IMR-90 (cell line): ENCODE data around the gene TARDBP. TPM values are rescaled to one million over a fixed set of nuclear protein-coding genes. Genes with fewer than 3 reads are reported as not detected.
A peak's percentile ranks its signal among the peaks of the same experiment; 100 is the strongest.

Source experiments
- ATAC-seq: fragments of 200-7000 bp; cut with Tn5 transposase; 2 replicates; pipeline ENCODE4 v1.9.1; 2020; ENCODE audit warnings: low read depth, mild to moderate bottlenecking, moderate library complexity
- BruUV-seq: library from RNA; stranded (reverse); fragments of 400-500 nt; replicated peaks from 2 replicates; lab custom pipeline; 2021; lab: Mats Ljungman, UMichigan
- CTCF ChIA-PET: fragments of 300-600 bp; formaldehyde crosslinking; extraction: SDS; loops from one replicate; lab custom pipeline; 2021; ENCODE audit warnings: antibody characterized with exemption; lab: Yijun Ruan, JAX
- POLR2A ChIA-PET: fragments of 300-600 bp; sonication (Branson Sonifier 250); formaldehyde crosslinking; loops from one replicate; lab custom pipeline; 2022; ENCODE audit warnings: antibody characterized with exemption; ENCODE audit not compliant: unreplicated experiment; lab: Charles Lee
- DNase-seq: peaks from one replicate; pipeline ENCODE4 v3.0.0; 2013
- H2AFZ ChIP-seq: replicated peaks from 2 replicates; pipeline ENCODE3; 2013; ENCODE audit warnings: low read length, mild to moderate bottlenecking; ENCODE audit not compliant: poor library complexity
- H2AK5ac ChIP-seq: 2 replicates; pipeline ENCODE4 v1.6.1; 2013; ENCODE audit warnings: low read depth, low read length, inconsistent platforms
- H2AK9ac ChIP-seq: replicated peaks from 2 replicates; pipeline ENCODE3; 2013; ENCODE audit warnings: mild to moderate bottlenecking, low read depth, low read length, moderate library complexity; ENCODE audit not compliant: poor library complexity
- H2BK120ac ChIP-seq: 2 replicates; pipeline ENCODE4 v1.6.1; 2013; ENCODE audit warnings: low read depth, low read length, inconsistent platforms
- H2BK15ac ChIP-seq: 3 replicates; pipeline ENCODE4 v1.6.1; 2013; ENCODE audit warnings: low read depth, low read length, inconsistent platforms
- H2BK20ac ChIP-seq: 2 replicates; pipeline ENCODE4 v1.6.1; 2013; ENCODE audit warnings: low read depth, mild to moderate bottlenecking, inconsistent platforms, low read length, moderate library complexity
- H2BK5ac ChIP-seq: 2 replicates; pipeline ENCODE4 v1.6.1; 2013; ENCODE audit warnings: mild to moderate bottlenecking, low read depth, low read length, inconsistent platforms; ENCODE audit not compliant: poor library complexity, severe bottlenecking
- H3K14ac ChIP-seq: replicated peaks from 2 replicates; pipeline ENCODE4 v1.6.1; 2013; ENCODE audit warnings: low read depth, low read length, inconsistent platforms
- H3K18ac ChIP-seq: 2 replicates; pipeline ENCODE4 v1.6.1; 2013; ENCODE audit warnings: low read depth, low read length, control low read depth
- H3K23ac ChIP-seq: 2 replicates; pipeline ENCODE4 v1.6.1; 2013; ENCODE audit warnings: low read depth, low read length, inconsistent platforms
- H3K27ac ChIP-seq: 2 replicates; pipeline ENCODE4 v1.5.1; 2013; ENCODE audit warnings: mild to moderate bottlenecking, control low read depth, low read length; ENCODE audit not compliant: insufficient read depth
- H3K27me3 ChIP-seq: 2 replicates; pipeline ENCODE4 v1.6.1; 2013; ENCODE audit warnings: low read length; ENCODE audit not compliant: control insufficient read depth, insufficient read depth
- H3K36me3 ChIP-seq: 2 replicates; pipeline ENCODE4 v1.6.1; 2013; ENCODE audit warnings: low read length, mixed read lengths; ENCODE audit not compliant: control insufficient read depth, insufficient read depth
- H3K4ac ChIP-seq: 2 replicates; pipeline ENCODE4 v1.6.1; 2013; ENCODE audit warnings: low read depth, low read length, inconsistent platforms
- H3K4me1 ChIP-seq: 2 replicates; pipeline ENCODE4 v1.6.1; 2013; ENCODE audit warnings: low read length, mixed read lengths; ENCODE audit not compliant: control insufficient read depth, insufficient read depth
- H3K4me2 ChIP-seq: 2 replicates; pipeline ENCODE4 v1.6.1; 2013; ENCODE audit warnings: low read depth, mild to moderate bottlenecking, control low read depth, low read length, moderate library complexity
- H3K4me3 ChIP-seq: 2 replicates; pipeline ENCODE4 v1.5.1; 2013; ENCODE audit warnings: low read depth, mild to moderate bottlenecking, control low read depth, low read length, moderate library complexity; ENCODE audit not compliant: insufficient read depth
- H3K56ac ChIP-seq: 2 replicates; pipeline ENCODE4 v1.6.1; 2013; ENCODE audit warnings: low read length, inconsistent platforms; ENCODE audit not compliant: insufficient read depth; ENCODE audit errors: extremely low read depth
- H3K79me1 ChIP-seq, 2 experiments: 2 replicates each; pipeline ENCODE4 v1.6.1; 2013; ENCODE audit warnings: low read length in 2 of 2, inconsistent platforms in 1 of 2, low read depth in 1 of 2
- H3K9ac ChIP-seq: 2 replicates; pipeline ENCODE4 v1.6.1; 2013; ENCODE audit warnings: low read depth, low read length, control low read depth
- H3K9me1 ChIP-seq: 2 replicates; pipeline ENCODE4 v1.6.1; 2013; ENCODE audit warnings: low read length, inconsistent platforms; ENCODE audit not compliant: insufficient read depth
- H3K9me3 ChIP-seq: 2 replicates; pipeline ENCODE4 v1.6.1; 2013; ENCODE audit warnings: low read length; ENCODE audit not compliant: control insufficient read depth, insufficient read depth
- H4K20me1 ChIP-seq: 2 replicates; pipeline ENCODE4 v1.6.1; 2013; ENCODE audit warnings: low read length, inconsistent platforms; ENCODE audit not compliant: insufficient read depth
- H4K5ac ChIP-seq: 2 replicates; pipeline ENCODE4 v1.6.1; 2013; ENCODE audit warnings: mild to moderate bottlenecking, low read depth, low read length, control low read depth
- H4K8ac ChIP-seq, 2 experiments: 2 replicates each; pipeline ENCODE4 v1.6.1; 2013; ENCODE audit warnings: low read depth in 2 of 2, low read length in 2 of 2, control low read depth in 1 of 2, inconsistent platforms in 1 of 2
- H4K91ac ChIP-seq: 2 replicates; pipeline ENCODE4 v1.6.1; 2013; ENCODE audit warnings: low read depth, low read length, inconsistent platforms; ENCODE audit not compliant: insufficient read depth
- CEBPB ChIP-seq: IDR thresholded peaks from 2 replicates; pipeline ENCODE4 v1.6.1; 2012; ENCODE audit warnings: low read depth, low read length, improper control_type of control experiment
- CHD1 ChIP-seq: IDR thresholded peaks from 2 replicates; pipeline ENCODE4 v1.6.1; 2012; ENCODE audit warnings: low read depth, low read length, improper control_type of control experiment
- FOS ChIP-seq: fragments of 150-350 bp; IDR thresholded peaks from 2 replicates; pipeline ENCODE4 v1.6.1; 2016; ENCODE audit warnings: low read depth, low read length
- MAFK ChIP-seq: IDR thresholded peaks from 2 replicates; pipeline ENCODE4 v1.6.1; 2012; ENCODE audit warnings: low read depth, low read length, improper control_type of control experiment
- MAZ ChIP-seq: IDR thresholded peaks from 2 replicates; pipeline ENCODE4 v1.6.1; 2012; ENCODE audit warnings: low read depth, mild to moderate bottlenecking, low read length, improper control_type of control experiment, moderate library complexity, borderline replicate concordance
- MXI1 ChIP-seq: IDR thresholded peaks from 2 replicates; pipeline ENCODE4 v1.6.1; 2012; ENCODE audit warnings: low read depth, mild to moderate bottlenecking, low read length, moderate library complexity, borderline replicate concordance
- NFE2L2 ChIP-seq: fragments of 150-350 bp; IDR thresholded peaks from 2 replicates; pipeline ENCODE4 v1.6.1; 2016; ENCODE audit warnings: low read depth, mild to moderate bottlenecking, low read length
- RFX5 ChIP-seq: IDR thresholded peaks from 2 replicates; pipeline ENCODE4 v1.8.0; 2012; ENCODE audit warnings: low read depth, mild to moderate bottlenecking, low read length, moderate library complexity
- SMC3 ChIP-seq: fragments of 150-350 bp; IDR thresholded peaks from 2 replicates; pipeline ENCODE4 v1.6.1; 2016; ENCODE audit warnings: low read depth, mild to moderate bottlenecking, antibody characterized with exemption, low read length, moderate library complexity
- WGBS, 2 experiments: methylation state at CpG; one replicate each; pipeline versions ENCODE4 v1.1.5 to v1.1.7; 2013; ENCODE audit warnings: missing lambda C conversion rate in 2 of 2; ENCODE audit not compliant: insufficient read length in 1 of 2; ENCODE audit errors: extremely low coverage in 2 of 2; 5-methylcytosine and 5-hydroxymethylcytosine counted together
- dilution Hi-C: fragments of 300-500 bp; cut with HindIII; formaldehyde crosslinking; loops from one replicate; pipeline ENCODE4 v1.14.3; 2018; ENCODE audit warnings: low sequenced_read_pairs; ENCODE audit not compliant: unreplicated experiment
- in situ Hi-C: fragments of 300-500 bp; cut with MboI; formaldehyde crosslinking; loops from 3 replicates; pipeline ENCODE4 v1.14.3; 2019; ENCODE audit warnings: low sequenced_read_pairs, inconsistent platforms, mixed read lengths
- intact Hi-C: fragments of 100-400 bp; cut with micrococcal nuclease; formaldehyde crosslinking; loops from 2 replicates; pipeline ENCODE4 v1.10.0; 2022
- polyA plus RNA-seq, 3 experiments: library from polyadenylated mRNA; depleted of rRNA; stranded (reverse); fragments of >200 nt; gene quantifications; 2 replicates each; pipeline ENCODE4 v1.2.3, GENCODE V29; 2012; ENCODE audit warnings: low replicate concordance in 1 of 3
- total RNA-seq: library from RNA; depleted of rRNA; stranded (reverse); fragments of >200 nt; gene quantifications from 2 replicates; pipeline ENCODE4 v1.2.3, GENCODE V29; 2012
- TF ChIP-seq, protein P1 (sequence below): fragments of 150-350 bp; IDR thresholded peaks from 2 replicates; pipeline ENCODE4 v1.6.1; 2017; ENCODE audit warnings: mild to moderate bottlenecking, antibody characterized with exemption, low read length, low read depth
- TF ChIP-seq, protein P2 (sequence below): fragments of 150-350 bp; IDR thresholded peaks from 2 replicates; pipeline ENCODE4 v1.6.1; 2016; ENCODE audit warnings: low read depth, mild to moderate bottlenecking, low read length, moderate library complexity, borderline replicate concordance

TARDBP gene
- total and polyA plus RNA-seq, 2 of the 4 experiments (the other 2 are of a cell fraction): 36.7 to 161 TPM

DNA sequence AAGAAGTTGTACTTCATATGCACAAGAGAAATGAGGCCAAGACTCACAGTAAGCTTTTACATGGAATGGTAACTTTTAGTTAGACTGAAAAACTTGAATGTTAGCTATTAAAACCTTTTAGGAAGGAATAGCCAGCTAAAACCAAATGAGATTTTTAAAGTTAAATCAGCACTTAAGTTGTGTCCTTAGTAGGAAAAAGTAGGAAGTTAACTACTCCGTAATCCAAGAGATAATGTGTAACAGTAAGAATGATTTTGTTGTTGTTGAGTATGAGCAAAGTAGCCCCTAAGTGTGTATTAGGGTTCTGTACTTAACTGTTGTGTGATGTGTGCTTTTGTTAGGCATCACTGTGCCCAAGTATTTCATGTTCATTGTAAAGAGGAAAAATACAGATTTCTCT, 13.2 kb downstream of the TARDBP start:
- Histone ChIP-seq H2BK120ac (no peak overlapping the region), H3K4me3 (no peak overlapping the region), H3K9me1 (no peaks in the 10 kb centered on the region), H2AK5ac (no peak overlapping the region), H3K4me2 (no peak overlapping the region), H4K5ac (peak overlapping the region; percentile 47; the same call in 1 of the 2 replicates), H4K91ac (no peak overlapping the region), H2BK5ac (peak overlapping the region; percentile 42), H3K9me3 (no peaks in the 10 kb centered on the region), H3K14ac (no peak overlapping the region), H3K56ac (no peak overlapping the region), H3K27me3 (no peaks in the 10 kb centered on the region), H3K36me3 (peaks cover 41% of the 10 kb centered on the region), H3K18ac (peak overlapping the region; percentile 43; the same call in 1 of the 2 replicates), H4K20me1 (peaks cover 20% of the 10 kb centered on the region), H3K27ac (no peak overlapping the region), H2BK15ac (no peak overlapping the region), H2AK9ac (no peak overlapping the region), H2AFZ (no peak overlapping the region), H3K4me1 (no peaks in the 10 kb centered on the region), H3K23ac (no peak overlapping the region), H3K4ac (no peak overlapping the region), H3K9ac (no peak overlapping the region), H4K8ac (no peak overlapping the region; a peak in 1 of 4 replicates), H2BK20ac (no peak overlapping the region), H3K79me1 (peaks cover 11 to 16% of the 10 kb centered on the region in 2 experiments)
- ATAC-seq: no peak
- intact Hi-C loops: no loop called here
- TF ChIP-seq CEBPB (no peak), NFE2L2 (no peak), FOS (no peak), CHD1 (no peak), MAZ (no peak), MAFK (no peak), MXI1 (no peak), SMC3 (no peak), RFX5 (no peak)
- TF ChIP-seq, protein P1, sequence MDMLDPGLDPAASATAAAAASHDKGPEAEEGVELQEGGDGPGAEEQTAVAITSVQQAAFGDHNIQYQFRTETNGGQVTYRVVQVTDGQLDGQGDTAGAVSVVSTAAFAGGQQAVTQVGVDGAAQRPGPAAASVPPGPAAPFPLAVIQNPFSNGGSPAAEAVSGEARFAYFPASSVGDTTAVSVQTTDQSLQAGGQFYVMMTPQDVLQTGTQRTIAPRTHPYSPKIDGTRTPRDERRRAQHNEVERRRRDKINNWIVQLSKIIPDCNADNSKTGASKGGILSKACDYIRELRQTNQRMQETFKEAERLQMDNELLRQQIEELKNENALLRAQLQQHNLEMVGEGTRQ: no peak
- TF ChIP-seq, protein P2, sequence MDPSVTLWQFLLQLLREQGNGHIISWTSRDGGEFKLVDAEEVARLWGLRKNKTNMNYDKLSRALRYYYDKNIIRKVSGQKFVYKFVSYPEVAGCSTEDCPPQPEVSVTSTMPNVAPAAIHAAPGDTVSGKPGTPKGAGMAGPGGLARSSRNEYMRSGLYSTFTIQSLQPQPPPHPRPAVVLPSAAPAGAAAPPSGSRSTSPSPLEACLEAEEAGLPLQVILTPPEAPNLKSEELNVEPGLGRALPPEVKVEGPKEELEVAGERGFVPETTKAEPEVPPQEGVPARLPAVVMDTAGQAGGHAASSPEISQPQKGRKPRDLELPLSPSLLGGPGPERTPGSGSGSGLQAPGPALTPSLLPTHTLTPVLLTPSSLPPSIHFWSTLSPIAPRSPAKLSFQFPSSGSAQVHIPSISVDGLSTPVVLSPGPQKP: no peak
- no peak for DNase-seq
- dilution Hi-C loops: no loop called here
- no TSS peak for BruUV-seq
- POLR2A ChIA-PET: no interaction called here
- CTCF ChIA-PET: no interaction called here
- in situ Hi-C loops: no loop called here
- no CpG with 5 or more reads among the region's 1 CpG for WGBS, 2 experiments
